SK-N-MC (cell line): ENCODE data around the gene TSSK3.

Experiments used
- EZH2 ChIP-seq: fragments of 200-600 bp; sonication (generic); IDR thresholded peaks from one replicate; pipeline ENCODE4 v1.6.1; 2017; ENCODE audit warnings: antibody characterized with exemption
- POLR2AphosphoS5 ChIP-seq: IDR thresholded peaks from 2 replicates; pipeline ENCODE4 v1.6.1; 2012; ENCODE audit warnings: mild to moderate bottlenecking, low read depth, low read length, borderline replicate concordance

- no peak for TF ChIP-seq EZH2
- no peak for TF ChIP-seq POLR2AphosphoS5
These were observed 9.4 kb upstream of the TSSK3 start for GRCh38 chr1:32352831-32353383.
